Ovary (tissue), 3 donors: ENCODE data around the gene ANKK1.

Experiments
- POLR2A ChIP-seq: fragments of 450-650 bp; IDR thresholded peaks from one replicate; pipeline ENCODE4 v1.6.1; 2017; ENCODE audit warnings: antibody characterized with exemption, mild to moderate bottlenecking, moderate library complexity
- TF ChIP-seq, protein P1 (sequence below), 3 donors: fragments of 450-650 bp in 2 of 3; fragments of 200-600 bp in 1 of 3; IDR thresholded peaks; one replicate each; pipeline versions ENCODE4 v1.5.1 to v1.8.0; 2016 to 2022; ENCODE audit warnings: antibody characterized with exemption in 3 of 3, mild to moderate bottlenecking in 1 of 3
- donor health status: DM: no; HTN: no; CAD: no.

DNA sequence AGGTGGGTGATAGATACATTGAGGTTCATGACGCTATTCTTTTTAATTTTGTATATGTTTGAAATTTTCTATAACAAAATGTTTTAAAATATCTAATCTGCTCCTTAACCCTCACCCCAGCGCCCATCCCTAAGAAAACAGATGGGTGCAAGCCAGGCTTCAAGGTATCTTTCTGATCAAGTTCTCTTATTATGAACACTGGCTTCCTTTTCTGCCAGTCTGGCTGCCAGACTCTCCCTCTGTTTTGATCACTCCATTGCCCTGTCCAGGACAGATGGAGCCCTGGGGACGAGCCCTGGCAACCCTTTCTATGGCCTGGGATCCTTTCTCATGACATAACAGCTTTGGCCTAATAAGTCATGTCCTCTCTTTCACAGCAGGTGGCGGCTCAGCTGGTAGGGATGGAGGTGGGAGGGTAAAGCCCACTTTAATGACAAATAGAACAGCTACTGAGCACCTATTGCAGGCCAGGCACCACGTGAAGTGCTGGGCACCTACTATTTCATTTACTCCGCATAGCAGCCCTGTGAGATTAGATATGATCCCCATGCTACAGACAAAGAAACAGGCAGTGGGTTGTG is 49.2 kb downstream of the ANKK1 start:
- TF ChIP-seq, protein P1, sequence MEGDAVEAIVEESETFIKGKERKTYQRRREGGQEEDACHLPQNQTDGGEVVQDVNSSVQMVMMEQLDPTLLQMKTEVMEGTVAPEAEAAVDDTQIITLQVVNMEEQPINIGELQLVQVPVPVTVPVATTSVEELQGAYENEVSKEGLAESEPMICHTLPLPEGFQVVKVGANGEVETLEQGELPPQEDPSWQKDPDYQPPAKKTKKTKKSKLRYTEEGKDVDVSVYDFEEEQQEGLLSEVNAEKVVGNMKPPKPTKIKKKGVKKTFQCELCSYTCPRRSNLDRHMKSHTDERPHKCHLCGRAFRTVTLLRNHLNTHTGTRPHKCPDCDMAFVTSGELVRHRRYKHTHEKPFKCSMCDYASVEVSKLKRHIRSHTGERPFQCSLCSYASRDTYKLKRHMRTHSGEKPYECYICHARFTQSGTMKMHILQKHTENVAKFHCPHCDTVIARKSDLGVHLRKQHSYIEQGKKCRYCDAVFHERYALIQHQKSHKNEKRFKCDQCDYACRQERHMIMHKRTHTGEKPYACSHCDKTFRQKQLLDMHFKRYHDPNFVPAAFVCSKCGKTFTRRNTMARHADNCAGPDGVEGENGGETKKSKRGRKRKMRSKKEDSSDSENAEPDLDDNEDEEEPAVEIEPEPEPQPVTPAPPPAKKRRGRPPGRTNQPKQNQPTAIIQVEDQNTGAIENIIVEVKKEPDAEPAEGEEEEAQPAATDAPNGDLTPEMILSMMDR (IDR thresholded peaks at IDR 0.05): no peak
- no peak for TF ChIP-seq POLR2A
